Upper lobe of left lung (tissue), 4 donors: Measurements from ENCODE around the gene MTMR6.

Source experiments
- EP300 ChIP-seq, 4 donors: sonication (generic); formaldehyde crosslinking; IDR thresholded peaks; one replicate each; pipeline ENCODE4 v1.5.1; 2017; ENCODE audit warnings: antibody characterized with exemption in 4 of 4, control low read depth in 2 of 4
- POLR2A ChIP-seq, 4 donors: fragments of 450-650 bp; IDR thresholded peaks; one replicate each; pipeline ENCODE4 v1.5.1; 2016 to 2017; ENCODE audit warnings: antibody characterized with exemption in 4 of 4, mild to moderate bottlenecking in 2 of 4
- POLR2AphosphoS5 ChIP-seq, 2 donors: sonication (generic); formaldehyde crosslinking; IDR thresholded peaks; one replicate each; pipeline ENCODE4 v1.5.1; 2017; ENCODE audit warnings: antibody characterized with exemption in 2 of 2
- TF ChIP-seq, protein P1 (sequence below), 6 experiments: fragments of 450-650 bp in 4 of 6; fragments of 200-600 bp in 2 of 6; sonication (generic) in 2 of 6; IDR thresholded peaks; one replicate each; pipeline ENCODE4 v1.5.1; 2016 to 2019; ENCODE audit warnings: antibody characterized with exemption in 6 of 6

DNA sequence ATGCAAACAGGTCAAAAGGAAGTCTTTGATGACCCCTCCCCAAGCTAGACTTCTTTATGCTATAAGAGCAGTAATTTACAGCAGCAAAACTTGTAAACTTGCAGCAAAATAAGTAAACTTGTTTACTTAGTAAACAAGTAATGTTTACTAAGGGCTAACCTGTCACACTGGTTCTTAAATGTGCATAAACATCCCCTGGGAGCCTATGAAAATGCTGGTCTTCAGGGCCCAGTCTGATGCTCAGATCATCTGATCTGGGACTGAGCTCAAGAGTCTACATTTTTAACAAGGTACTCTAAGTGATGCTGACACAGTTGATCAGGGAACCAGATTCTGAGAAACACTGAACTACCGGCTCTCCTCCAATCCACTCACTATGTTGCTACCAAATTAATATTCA is 53.4 kb downstream of the MTMR6 start:
- TF ChIP-seq, protein P1, sequence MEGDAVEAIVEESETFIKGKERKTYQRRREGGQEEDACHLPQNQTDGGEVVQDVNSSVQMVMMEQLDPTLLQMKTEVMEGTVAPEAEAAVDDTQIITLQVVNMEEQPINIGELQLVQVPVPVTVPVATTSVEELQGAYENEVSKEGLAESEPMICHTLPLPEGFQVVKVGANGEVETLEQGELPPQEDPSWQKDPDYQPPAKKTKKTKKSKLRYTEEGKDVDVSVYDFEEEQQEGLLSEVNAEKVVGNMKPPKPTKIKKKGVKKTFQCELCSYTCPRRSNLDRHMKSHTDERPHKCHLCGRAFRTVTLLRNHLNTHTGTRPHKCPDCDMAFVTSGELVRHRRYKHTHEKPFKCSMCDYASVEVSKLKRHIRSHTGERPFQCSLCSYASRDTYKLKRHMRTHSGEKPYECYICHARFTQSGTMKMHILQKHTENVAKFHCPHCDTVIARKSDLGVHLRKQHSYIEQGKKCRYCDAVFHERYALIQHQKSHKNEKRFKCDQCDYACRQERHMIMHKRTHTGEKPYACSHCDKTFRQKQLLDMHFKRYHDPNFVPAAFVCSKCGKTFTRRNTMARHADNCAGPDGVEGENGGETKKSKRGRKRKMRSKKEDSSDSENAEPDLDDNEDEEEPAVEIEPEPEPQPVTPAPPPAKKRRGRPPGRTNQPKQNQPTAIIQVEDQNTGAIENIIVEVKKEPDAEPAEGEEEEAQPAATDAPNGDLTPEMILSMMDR (IDR thresholded peaks at IDR 0.05), result no peak
- TF ChIP-seq POLR2A (IDR thresholded peaks at IDR 0.05) (no peak), POLR2AphosphoS5 (IDR thresholded peaks at IDR 0.05) (no peak), EP300 (IDR thresholded peaks at IDR 0.05) (no peak)
